Natural killer cell (primary cell): ENCODE results near the gene CREBBP. TPM values are rescaled to one million over a fixed set of nuclear protein-coding genes. Genes with fewer than 3 reads are reported as not detected.

Experiments
- ATAC-seq, 3 donors: fragments of 150-1000 bp in 2 of 3; fragments of 200-7000 bp in 1 of 3; cut with Tn5 transposase; 1 replicate in 1 of 3; 2 replicates in 2 of 3; pipeline ENCODE4 v1.10.0; 2021; ENCODE audit warnings: mild to moderate bottlenecking in 2 of 3, moderate library complexity in 2 of 3
- DNase-seq, 2 donors: peaks; one replicate each; pipeline versions ENCODE4 v3.0.0 to v3.0.0-alpha.2; 2013 to 2021; ENCODE audit warnings: mixed read lengths in 1 of 2
- H3K27ac ChIP-seq: one replicate; pipeline ENCODE4 v1.5.1; 2013; ENCODE audit warnings: mild to moderate bottlenecking, low read length
- H3K27me3 ChIP-seq: one replicate; pipeline ENCODE4 v1.6.1; 2013; ENCODE audit warnings: low read length; ENCODE audit not compliant: control insufficient read depth, insufficient read depth
- H3K36me3 ChIP-seq: one replicate; pipeline ENCODE4 v1.6.1; 2013; ENCODE audit warnings: low read length; ENCODE audit not compliant: control insufficient read depth, insufficient read depth
- H3K4me1 ChIP-seq: one replicate; pipeline ENCODE4 v1.6.1; 2013; ENCODE audit warnings: low read length; ENCODE audit not compliant: control insufficient read depth, insufficient read depth
- H3K4me3 ChIP-seq: one replicate; pipeline ENCODE4 v1.5.1; 2013; ENCODE audit warnings: low read length
- H3K9me3 ChIP-seq: one replicate; pipeline ENCODE4 v1.6.1; 2013; ENCODE audit warnings: low read length; ENCODE audit not compliant: control insufficient read depth, insufficient read depth
- H3K27ac Mint-ChIP-seq, 2 donors: one replicate each; pipeline ENCODE4 v1.8.0; 2022; ENCODE audit warnings: mild to moderate bottlenecking in 2 of 2, mixed read lengths in 2 of 2, moderate library complexity in 1 of 2
- H3K27me3 Mint-ChIP-seq, 2 donors: one replicate each; pipeline ENCODE4 v1.8.0; 2022; ENCODE audit warnings: low read depth in 2 of 2, mixed read lengths in 2 of 2
- H3K36me3 Mint-ChIP-seq: one replicate; pipeline ENCODE4 v1.8.0; 2022; ENCODE audit warnings: mixed read lengths
- H3K4me1 Mint-ChIP-seq, 2 donors: one replicate each; pipeline ENCODE4 v1.8.0; 2022; ENCODE audit warnings: mixed read lengths in 2 of 2
- H3K4me3 Mint-ChIP-seq: one replicate; pipeline ENCODE4 v1.8.0; 2022; ENCODE audit warnings: mild to moderate bottlenecking, moderate library complexity, mixed read lengths
- H3K9me3 Mint-ChIP-seq, 2 donors: one replicate each; pipeline ENCODE4 v1.8.0; 2022; ENCODE audit warnings: mixed read lengths in 2 of 2
- WGBS: methylation state at CpG from one replicate; pipeline ENCODE4 v1.1.7; 2013; ENCODE audit warnings: missing lambda C conversion rate; ENCODE audit not compliant: insufficient coverage; 5-methylcytosine and 5-hydroxymethylcytosine counted together
- intact Hi-C: fragments of 100-400 bp; cut with micrococcal nuclease; formaldehyde crosslinking; loops from one replicate; pipeline ENCODE4 v1.14.2; 2022
- total RNA-seq, 4 donors: library from RNA; stranded (reverse); fragments of 120-200 nt in 1 of 4; gene quantifications; one replicate each; pipeline versions ENCODE4 v1.2.3 to v1.2.4, GENCODE V29; 2013 to 2022
- TF ChIP-seq, protein P1 (sequence below): fragments of 200-600 bp; IDR thresholded peaks from one replicate; pipeline ENCODE4 v1.8.0; 2022; ENCODE audit warnings: antibody characterized with exemption

CREBBP gene
- total RNA-seq, 3 donors from 2014 or later (not counting 1 experiment from before 2014, with no cell fraction given), result 197 to 234 (median 224) TPM

DNA sequence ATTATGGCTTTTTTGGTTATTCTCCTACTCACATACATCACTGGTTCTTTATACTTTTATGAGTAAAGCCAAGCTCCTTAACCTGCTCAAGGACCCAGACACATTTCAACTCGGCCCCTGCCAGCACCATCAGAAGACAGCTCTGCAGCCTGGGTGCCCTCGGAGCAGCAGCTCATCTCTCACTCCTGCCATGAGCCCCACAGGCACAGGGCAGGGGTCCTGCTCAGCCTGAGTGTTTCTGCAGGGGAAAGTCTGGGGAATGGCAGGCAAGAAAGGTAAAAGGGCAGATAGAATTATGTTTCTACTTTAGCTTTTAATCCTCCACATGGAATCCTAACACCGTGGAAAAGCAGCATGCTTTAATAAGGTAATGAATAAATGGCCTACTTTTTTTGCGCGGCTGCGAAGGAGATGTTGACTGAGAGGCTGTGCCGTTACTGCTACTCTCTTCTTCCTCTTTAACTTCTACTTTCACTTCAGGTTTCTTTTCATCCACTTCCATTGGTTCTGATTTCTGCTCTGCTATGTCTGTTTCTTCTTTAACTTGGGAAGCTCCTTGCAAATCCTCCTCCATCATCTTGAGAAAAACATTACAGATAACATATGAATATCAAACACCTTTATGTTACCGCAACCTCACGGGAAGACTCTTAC, 113.1 kb downstream of the CREBBP start:
- peaks cover 74% of the 10 kb centered on the region for H3K36me3 ChIP-seq
- intact Hi-C loops, result no loop called here
- H3K4me3 ChIP-seq, result no peak overlapping the region
- 95% methylated on average over 8 of the region's 9 CpGs for whole genome bisulfite sequencing
- no peak for ATAC-seq
- no peak overlapping the region for H3K27ac ChIP-seq
- Mint-ChIP-seq H3K9me3 (no peaks in the 10 kb centered on the region), H3K27me3 (no peaks in the 10 kb centered on the region), H3K4me1 (peaks cover 11% of the 10 kb centered on the region in 2 donors), H3K36me3 (peaks cover 15% of the 10 kb centered on the region), H3K27ac (no peak overlapping the region), H3K4me3 (no peak overlapping the region)
- H3K9me3 ChIP-seq, result no peaks in the 10 kb centered on the region
- H3K27me3 ChIP-seq, result no peaks in the 10 kb centered on the region
- no peaks in the 10 kb centered on the region for H3K4me1 ChIP-seq
- TF ChIP-seq, protein P1, sequence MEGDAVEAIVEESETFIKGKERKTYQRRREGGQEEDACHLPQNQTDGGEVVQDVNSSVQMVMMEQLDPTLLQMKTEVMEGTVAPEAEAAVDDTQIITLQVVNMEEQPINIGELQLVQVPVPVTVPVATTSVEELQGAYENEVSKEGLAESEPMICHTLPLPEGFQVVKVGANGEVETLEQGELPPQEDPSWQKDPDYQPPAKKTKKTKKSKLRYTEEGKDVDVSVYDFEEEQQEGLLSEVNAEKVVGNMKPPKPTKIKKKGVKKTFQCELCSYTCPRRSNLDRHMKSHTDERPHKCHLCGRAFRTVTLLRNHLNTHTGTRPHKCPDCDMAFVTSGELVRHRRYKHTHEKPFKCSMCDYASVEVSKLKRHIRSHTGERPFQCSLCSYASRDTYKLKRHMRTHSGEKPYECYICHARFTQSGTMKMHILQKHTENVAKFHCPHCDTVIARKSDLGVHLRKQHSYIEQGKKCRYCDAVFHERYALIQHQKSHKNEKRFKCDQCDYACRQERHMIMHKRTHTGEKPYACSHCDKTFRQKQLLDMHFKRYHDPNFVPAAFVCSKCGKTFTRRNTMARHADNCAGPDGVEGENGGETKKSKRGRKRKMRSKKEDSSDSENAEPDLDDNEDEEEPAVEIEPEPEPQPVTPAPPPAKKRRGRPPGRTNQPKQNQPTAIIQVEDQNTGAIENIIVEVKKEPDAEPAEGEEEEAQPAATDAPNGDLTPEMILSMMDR, result no peak
- no peak for DNase-seq

DNA sequence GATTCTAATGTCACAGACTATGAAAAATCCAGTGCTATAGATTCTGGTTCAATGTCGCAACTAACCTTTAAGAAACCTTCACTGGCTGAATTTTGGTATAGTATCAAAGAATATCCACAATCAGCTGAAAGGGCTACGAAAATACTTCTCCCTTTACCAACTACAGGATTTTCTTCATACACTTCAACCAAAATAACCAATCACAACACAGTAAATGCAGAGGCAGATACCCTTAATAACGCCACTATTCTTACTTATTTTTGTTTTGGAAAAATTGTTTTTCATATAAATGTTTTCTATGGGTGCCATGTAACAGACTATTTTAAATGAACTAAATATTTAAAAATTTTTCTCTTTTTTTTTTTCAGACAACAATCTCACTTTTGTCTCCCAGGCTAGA, 114.3 kb downstream of the CREBBP start:
- Histone ChIP-seq H3K27me3 (no peaks in the 10 kb centered on the region), H3K4me1 (no peaks in the 10 kb centered on the region), H3K36me3 (peaks cover 80% of the 10 kb centered on the region), H3K9me3 (no peaks in the 10 kb centered on the region), H3K27ac (no peak overlapping the region), H3K4me3 (no peak overlapping the region)
- TF ChIP-seq, protein P1, result no peak
- intact Hi-C loops, result no loop called here
- Mint-ChIP-seq H3K36me3 (peaks cover 15% of the 10 kb centered on the region), H3K9me3 (no peaks in the 10 kb centered on the region), H3K27ac (no peak overlapping the region), H3K27me3 (no peaks in the 10 kb centered on the region), H3K4me3 (no peak overlapping the region), H3K4me1 (peaks cover 11% of the 10 kb centered on the region in 2 donors)
- DNase-seq, result no peak
- no peak for ATAC-seq
- 92% methylated on average over 2 of the region's 3 CpGs for WGBS

DNA sequence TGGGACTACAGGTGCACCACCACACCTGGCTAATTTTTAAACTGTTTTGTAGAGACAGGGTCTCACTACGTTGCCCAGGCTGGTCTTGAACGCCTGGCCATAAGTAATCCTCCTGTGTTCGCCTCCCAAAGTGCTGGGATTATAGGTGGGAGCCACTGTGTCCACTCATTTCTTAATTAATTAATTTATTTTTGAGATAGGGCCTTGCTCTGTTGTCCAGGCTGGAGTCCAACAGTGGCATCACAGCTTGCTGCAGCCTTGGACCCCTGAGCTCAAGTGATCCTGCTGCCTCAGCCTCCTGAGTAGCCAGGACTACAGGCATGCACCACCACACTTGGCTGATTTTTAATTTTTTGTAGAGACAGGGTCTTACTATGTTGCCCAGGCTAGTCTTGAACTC, 116.1 kb downstream of the CREBBP start:
- Mint-ChIP-seq H3K4me3 (no peak overlapping the region), H3K4me1 (peaks cover 6 to 11% of the 10 kb centered on the region in 2 donors), H3K27ac (no peak overlapping the region), H3K36me3 (peaks cover 15% of the 10 kb centered on the region), H3K27me3 (no peaks in the 10 kb centered on the region), H3K9me3 (no peaks in the 10 kb centered on the region)
- Histone ChIP-seq H3K36me3 (peaks cover 70% of the 10 kb centered on the region), H3K4me3 (no peak overlapping the region), H3K27me3 (no peaks in the 10 kb centered on the region), H3K4me1 (no peaks in the 10 kb centered on the region), H3K9me3 (no peaks in the 10 kb centered on the region), H3K27ac (no peak overlapping the region)
- TF ChIP-seq, protein P1, result no peak
- intact Hi-C loops, result no loop called here
- DNase-seq (no peak), ATAC-seq (no peak)
- WGBS, result 100% methylated on average over 3 of the region's 3 CpGs
